Hippocampal formation (tissue), 2 donors: Measurements from ENCODE around the gene BAIAP3.
"Not testable (repeated sequence)": the region's sequence is repeated elsewhere in the genome, so short reads cannot be mapped to it uniquely, and the experiment has no call there.

Source experiments
- DNase-seq, 2 donors: peaks; one replicate each; lab custom pipeline; 2025; lab: John Stamatoyannopoulos, UW

The BAIAP3 gene

DNA sequence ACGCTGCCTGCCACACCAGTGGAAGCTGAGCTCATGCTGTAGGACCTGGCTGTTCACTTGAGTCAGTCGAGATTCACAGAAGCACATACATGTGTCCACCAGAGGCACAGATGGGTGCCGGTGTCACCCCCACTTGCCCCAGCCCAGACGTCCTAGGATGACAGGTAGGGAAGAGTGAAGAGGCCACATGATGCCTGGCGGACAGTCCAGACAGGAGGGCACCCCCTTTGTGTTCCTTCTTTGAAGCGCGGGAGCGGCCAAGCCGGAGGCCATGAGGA, 15.2 kb upstream of the BAIAP3 start:
- no peak for DNase-seq

DNA sequence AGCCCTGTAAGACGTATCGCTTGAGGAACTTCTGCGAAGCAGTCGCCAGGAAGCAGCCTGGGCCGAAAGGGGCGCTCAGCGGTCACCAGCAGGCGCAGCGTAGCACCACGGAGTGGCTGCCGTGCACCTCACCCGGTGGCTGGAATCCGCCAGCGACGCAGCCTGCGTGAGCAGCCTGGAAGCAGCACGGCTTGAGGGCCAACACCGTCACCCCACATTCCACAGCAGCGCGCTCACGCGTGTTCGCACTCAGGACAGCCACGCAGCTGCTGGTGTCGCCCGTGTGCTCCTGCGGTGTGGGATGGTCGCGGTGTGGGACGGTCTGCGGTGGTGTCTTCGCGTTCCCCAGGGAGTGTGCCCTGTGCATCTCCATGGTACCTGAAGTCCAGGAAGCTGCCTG, 14.4 kb upstream of the BAIAP3 start:
- no peak for DNase-seq

DNA sequence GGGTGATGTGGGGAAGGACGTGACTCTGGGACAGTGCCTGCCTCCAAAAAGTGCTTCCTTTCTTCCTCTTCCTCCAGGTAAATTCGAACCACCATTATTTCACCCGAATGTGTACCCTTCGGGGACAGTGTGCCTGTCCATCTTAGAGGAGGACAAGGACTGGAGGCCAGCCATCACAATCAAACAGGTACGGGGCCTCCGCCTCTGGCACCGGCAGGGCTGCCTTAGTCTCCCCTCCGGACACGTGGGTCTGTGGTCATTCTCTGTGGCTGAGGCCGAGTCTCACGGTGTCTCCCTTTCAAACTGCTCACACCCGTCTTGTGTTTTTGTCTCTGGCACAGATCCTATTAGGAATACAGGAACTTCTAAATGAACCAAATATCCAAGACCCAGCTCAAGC, 13.3 kb upstream of the BAIAP3 start:
- no peak for DNase-seq

DNA sequence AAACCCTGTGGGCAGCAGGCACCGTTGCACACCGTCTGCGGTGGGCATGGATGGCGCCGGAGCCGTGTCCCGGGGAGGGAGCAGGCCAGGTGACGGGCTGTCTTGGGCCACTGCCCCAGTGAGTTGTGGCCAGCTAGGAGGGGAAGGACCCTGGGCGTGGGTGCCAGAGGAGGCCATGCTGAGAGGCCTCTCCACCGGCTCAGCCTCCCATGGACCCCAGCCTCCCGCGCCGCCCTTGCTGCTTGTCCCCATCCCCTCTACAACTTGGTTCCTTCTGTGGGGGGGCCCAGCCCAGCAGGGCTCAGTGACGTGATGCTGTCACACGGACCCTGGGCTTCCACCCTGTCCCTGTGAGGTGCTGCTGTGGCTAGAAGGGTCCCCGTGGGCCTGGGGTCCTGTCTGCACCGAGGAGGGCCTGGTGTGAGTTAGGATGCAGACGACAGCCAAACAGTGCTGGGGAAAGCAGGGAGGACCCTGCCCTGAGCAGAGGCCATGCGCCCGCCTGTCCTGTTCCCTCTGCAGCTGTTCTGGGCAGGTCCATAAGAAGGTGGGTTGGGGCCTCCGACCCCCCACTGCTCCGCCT, 12.7 kb upstream of the BAIAP3 start:
- DNase-seq = no peak

DNA sequence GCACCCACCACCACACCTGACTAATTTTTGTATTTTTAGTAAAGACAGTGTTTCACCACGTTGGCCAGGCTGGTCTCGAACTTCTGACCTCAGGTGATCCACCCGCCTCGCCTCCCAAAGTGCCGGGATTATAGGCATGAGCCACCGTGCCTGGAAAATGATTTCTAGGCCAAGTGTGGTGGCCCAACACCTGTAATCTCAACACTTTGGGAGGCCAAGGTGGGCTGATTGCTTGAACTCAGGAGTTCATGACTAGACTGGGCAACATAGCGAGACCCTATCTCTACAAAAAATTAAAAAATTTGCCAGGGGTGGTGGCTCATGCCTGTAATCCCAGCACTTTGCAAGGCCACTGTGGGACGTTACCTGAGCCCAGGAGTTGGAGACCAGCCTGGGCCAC, 11.0 kb upstream of the BAIAP3 start:
- DNase-seq = no peak

DNA sequence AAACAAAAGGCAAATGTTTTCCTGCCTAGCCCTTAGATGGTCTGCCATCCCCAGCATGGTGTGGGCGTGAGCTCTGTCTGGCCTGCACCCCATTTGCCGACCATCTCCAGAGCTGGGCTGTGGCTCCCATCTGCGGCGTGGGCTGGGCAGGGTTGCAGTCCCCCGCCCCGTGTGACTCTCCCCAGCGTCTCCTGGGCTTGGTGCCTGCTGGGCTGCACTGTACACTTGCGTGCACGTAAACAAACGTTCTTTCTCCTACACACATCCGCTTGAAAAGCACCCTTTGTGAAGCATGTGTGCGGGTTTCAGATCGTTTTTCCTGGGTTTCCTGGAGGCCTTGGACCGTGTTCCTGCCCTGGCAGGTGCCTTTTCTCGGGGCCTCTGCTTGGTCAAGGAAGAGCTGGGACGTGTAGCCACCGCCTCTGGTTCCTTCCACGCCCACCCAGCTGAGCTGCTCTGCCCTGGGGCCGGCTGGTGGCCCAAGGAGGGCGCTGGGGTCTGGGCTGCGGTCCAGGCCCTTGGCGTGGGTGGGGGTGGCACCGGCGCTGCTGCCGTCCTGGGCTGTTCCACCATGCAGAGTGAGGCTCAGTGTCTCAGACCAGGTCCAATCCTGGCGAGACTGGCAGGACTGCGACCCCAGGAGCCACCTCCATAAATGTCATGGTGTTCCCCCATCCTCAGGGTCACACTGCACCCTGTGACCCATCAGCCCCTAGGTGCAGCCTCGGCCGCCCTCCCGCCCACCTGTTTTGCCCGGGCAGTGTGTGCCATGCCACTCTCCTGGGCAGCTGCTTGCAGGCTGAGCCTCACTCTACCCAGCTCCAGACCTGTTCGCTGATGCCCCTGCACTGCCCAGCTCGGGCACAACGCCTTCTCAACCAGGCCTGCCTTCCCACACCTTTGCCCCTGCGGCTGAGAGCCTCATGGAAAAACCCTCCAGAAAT, 9.9 kb upstream of the BAIAP3 start:
- DNase-seq = peak; percentile 36 to 68

DNA sequence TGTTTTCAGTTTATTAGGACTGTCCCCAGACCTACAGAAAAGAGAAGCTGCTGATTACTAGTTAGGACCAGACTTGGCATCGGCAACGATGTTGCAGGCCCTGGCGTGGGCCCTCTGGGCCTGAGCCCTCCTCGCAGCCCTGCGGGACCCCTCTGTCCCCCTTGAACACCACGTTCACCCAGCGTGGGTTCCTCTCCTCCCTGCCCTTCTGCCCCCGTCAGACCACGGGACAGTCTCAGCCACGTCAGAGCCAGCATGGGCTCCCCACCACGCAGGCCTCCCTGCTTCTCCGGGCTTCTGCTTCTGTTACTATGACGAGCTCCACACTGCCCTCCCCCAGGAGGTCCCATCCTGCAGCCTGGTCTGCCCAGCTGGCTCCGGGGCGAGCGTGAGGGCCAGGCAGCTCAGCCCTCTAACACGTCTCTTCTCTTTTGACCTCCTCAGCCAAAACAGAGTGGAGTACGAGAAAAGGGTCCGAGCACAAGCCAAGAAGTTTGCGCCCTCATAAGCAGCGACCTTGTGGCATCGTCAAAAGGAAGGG, 9.1 kb upstream of the BAIAP3 start:
- DNase-seq = no peak

DNA sequence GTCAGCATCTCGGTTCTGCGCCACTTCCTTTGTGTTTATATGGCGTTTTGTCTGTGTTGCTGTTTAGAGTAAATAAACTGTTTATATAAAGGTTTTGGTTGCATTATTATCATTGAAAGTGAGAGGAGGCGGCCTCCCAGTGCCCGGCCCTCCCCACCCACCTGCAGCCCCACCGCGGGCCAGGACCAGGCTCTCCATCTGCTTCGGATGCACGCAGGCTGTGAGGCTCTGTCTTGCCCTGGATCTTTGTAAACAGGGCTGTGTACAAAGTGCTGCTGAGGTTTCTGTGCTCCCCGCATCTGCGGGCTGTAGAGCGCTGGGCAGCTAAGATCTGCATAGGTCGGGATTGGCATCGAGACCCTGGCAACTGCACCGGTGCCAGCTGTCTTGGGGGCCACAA, 8.2 kb upstream of the BAIAP3 start:
- no peak for DNase-seq

DNA sequence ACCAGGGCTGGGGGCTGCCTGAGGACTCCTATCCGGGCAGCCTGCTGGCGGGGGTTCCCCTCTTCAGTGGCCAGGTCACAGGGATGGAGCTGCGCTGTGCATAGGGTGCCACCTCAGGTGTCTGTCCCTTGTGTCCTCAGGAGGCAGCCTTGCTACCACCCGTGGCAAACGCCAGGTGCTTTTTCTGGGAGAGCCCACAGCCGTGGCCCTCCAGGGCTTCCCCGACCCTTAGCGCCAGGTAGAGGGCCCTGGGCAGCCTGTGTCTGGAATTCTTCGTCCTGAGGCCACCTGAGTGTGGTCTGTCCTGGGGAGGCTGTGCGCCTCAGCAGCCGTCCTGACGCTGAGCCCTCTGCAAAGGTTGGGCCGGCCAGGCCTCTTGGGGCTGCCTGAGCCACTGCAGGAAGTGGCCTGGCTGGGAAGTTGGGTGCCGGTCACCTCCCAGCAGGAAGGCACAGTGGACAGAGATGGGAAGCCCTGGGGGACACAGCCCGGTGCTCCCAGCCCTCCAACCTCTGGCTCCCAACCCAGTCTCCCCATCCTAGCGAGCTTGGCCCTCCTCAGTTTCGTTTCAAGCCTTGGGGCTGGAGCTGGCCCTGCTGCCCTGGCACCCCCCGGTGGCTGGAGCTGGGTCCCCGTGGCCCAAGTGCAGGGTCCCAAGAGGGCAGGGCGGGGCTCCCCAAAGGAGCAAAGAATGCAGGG, 7.6 kb upstream of the BAIAP3 start:
- no peak for DNase-seq

DNA sequence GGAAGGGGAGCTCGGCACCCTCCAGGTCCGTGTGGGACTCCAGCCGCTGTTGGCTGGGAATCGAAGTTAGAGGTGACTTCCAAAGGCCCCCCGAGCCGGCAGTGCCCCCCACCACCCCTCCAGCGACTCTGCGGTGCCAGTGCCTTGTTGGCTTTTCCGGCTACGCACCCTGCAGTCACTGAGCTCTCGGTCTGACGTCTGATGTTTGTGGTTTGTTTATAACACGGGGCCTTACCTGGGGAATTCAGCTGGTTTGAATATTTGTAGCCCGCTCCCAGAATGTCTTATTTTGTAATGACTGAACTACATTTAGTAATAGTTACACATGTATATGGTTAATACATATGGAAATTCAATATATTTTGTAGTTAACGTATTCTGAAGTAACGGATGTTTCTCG, 7.1 kb upstream of the BAIAP3 start:
- DNase-seq = no peak

DNA sequence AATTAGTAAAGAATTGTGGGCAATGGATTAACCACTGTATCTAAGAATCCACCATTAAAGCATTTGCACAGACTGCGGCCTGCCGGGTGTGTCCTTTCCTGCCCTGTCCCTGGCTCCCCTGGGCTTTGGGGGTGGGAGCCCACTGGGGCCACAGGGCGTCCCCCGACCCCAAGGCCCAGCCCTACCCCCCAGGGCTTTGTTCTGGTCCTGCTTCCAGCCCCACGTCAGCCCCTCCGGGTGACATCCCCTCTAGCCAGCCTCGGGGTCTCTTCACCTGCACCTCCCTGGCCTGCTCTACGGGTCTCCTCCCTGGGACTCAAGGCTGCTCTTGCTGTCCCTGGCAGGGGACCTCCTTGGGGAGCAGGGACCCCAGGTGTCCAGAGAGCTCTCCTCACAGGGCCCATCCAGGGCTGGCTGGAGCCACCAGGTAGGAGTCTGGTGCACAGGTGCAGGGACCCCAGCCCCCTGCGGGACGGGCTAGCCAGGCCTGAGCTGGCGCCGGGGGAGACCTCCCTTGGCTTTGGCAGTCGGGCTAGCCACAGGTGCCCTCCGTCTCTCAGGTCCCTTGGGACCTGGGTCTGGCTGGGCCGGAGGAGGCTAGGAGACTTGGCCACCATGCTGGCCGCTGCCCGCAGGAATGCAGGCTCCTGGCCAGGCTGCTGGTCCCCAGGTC, 6.4 kb upstream of the BAIAP3 start:
- DNase-seq = no peak

DNA sequence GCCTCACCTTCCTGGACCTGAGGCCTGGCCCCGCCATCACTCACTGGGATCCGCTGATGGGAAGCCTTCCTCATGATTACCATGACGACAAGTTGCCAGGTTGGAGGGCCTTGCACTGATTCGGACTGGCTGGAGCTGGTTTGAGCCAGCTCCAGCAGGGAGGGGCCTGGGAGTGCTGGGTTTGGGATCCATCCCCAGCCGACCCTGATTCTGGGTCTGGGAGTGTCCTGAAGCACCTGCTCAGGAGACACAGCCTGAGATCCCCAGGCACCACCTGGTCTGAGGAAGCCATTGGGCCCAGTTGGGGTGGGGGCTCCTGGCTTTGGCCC, 5.9 kb upstream of the BAIAP3 start:
- no peak for DNase-seq

DNA sequence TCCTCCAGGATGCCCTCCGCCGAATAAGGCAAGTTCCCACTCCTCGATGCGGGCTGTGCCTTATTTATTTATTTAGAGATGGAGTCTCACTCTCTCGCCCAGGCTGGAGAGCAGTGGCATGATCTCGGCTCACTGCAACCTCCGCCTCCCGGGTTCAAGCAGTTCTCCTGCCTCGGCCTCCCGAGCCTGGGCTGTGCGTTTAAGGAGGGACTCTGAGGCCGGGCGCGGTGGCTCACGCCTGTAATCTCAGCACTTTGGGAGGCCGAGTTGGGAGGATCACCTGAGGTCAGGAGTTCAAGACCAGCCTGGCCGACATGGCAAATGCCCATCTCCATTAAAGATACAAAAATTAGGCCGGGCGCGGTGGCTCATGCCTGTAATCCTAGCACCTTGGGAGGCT, 5.3 kb upstream of the BAIAP3 start:
- not testable (repeated sequence) for DNase-seq

DNA sequence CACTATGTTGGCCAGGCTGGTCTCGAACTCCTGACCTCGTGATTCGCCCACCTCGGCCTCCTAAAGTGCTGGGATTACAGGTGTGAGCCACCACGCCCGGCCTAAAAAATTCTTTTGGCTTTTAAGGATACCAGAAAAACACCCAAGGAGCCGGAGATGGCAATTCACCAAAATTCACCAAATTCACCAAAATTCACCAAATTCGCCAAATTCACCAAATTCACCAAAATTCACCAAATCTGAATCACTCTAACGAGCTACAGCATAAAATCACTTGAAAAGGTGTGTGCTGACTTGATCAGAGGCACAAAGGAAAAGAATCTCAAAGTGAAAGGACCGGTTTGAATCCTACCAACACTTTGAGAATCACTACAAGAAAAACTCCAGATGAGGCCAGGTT, 4.5 kb upstream of the BAIAP3 start:
- DNase-seq = not testable (repeated sequence)

DNA sequence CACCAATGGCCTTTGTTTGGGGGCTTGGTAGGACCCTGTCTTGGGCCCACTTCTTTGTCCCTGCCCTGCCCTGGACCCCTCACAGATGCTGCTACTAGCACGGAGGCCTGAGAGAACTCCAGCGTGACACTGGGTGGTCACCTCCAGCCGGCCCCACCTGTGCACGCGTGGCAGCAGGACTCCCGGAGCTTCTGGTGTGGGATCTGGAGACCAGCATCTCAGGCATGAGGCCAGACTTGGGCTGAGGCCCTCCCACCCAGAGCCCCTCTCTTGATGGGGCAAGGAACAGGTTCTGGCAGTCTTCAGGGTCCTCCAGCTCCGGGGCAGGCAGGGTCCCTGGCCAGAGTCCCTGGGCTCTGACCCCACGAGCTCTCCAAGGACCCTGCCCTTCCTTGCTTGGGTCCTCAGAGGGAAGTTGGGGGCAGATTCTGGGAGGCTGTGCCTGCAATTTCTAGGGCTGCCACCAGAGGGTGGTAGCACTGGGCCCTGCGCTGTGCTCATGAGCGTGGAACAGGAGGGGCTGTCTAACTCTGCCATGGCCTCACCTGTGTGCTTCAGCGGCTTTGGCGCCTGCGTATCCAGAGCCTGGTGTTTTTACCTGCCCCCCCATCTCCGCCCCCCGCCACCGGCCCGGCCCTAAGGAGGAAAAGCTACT, 3.1 kb upstream of the BAIAP3 start:
- no peak for DNase-seq

DNA sequence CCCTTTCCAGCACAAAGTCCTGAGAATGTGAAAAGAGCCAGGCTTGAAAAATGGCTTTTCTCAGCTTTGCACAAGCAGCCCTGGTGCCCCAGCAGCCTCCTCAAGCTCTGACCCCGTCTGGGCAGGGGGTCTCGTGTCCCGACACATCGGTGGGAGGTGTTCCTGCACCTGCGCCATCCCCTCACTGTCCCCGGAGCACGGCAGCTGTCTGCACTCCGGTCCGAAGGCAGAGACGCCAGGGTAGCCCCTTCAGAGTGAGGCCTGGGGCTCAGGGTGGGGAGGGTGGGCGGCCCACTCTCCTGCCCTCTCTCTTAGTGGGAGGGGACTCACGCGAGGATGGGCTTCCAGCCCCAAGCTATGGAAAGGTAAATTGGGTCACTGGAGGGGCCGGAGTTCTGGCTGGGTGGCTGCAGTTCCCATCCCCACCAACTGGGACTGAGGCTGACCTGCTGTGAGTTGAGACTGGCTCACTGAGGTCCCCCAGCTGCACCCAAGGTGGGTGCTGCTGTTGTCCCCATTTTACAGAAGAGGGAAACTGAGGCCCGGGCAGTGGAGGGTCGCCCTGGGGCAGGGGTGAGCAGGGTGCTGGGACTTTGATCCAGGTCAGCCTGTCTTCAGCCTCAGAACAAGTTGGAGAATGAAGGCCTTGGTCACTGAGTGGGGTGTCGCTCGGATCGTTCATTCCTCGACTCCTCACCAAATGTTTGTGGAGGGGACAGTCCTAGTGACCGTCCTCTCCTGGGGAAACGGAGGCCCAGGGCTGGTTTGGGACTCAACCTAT, 2.3 kb upstream of the BAIAP3 start:
- no peak for DNase-seq

DNA sequence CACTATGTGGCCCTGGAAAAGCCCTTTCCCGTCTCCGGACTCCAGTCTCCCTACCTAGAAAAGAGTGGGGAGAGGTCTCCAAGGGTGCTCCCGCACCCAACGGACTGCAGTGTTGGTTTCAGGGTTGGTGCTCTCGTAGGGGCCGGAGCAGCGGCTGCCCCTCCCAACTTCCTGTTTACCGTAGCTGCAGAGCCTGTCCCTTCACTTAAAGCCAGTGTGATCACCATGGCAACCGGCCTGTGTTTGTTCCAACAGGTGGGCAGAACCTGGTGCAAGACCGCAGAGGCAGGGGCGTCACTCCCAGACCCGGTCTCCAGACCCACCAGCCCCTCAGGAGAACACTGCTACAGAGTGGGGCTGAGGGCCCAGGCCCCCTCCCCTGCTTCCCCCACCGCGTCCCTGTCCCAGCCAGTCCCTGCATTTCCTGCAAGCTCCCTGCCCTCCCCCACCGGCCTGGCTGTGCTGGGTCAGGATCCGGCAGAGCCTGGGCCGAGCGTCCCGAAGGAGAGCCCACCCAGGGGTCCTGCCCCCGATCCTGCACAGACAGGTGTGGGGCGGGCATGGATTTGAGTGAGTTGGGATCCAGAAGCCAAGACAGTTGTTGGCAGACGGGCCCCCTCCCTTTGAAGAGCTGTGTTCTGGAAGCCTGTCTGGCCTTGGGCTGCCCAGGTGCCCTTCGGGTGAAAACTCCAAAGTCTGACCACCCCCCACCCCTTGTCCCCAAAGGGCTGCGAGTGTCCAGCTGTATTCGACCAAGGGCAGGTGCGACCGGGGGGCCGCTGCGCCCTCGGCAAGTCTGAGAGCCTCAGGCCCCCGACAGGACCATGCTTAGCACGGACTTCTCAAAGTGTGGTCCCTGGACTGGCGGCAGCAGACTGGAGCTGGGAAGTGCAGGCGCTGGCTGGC, 1.5 kb upstream of the BAIAP3 start:
- DNase-seq = no peak

DNA sequence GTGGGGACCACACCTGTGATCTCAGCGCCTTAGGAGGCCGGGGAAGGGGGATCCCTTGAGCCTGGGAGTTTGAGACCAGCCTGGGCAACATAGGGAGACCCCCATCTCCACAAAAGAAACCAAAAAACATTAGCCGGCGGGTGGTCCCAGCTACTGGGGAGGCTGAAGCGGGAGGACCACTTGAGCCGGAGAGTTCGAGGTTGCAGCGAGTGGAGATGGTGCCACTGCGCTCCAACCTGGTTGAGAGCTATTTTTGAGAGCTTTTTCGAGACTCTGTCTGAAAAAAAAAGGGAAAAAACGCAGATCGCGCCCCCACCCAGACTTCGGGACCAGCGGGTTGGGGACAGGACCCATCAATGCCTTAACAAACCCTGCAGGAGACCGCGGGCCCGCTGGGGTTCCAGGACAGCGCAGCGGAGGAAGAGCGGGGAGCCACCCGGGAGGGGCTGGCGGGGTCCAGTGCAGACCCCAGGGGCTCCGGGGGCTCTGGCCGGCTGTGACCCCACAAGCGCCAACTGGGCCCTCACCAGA, 762 bp upstream of the BAIAP3 start:
- no peak for DNase-seq

DNA sequence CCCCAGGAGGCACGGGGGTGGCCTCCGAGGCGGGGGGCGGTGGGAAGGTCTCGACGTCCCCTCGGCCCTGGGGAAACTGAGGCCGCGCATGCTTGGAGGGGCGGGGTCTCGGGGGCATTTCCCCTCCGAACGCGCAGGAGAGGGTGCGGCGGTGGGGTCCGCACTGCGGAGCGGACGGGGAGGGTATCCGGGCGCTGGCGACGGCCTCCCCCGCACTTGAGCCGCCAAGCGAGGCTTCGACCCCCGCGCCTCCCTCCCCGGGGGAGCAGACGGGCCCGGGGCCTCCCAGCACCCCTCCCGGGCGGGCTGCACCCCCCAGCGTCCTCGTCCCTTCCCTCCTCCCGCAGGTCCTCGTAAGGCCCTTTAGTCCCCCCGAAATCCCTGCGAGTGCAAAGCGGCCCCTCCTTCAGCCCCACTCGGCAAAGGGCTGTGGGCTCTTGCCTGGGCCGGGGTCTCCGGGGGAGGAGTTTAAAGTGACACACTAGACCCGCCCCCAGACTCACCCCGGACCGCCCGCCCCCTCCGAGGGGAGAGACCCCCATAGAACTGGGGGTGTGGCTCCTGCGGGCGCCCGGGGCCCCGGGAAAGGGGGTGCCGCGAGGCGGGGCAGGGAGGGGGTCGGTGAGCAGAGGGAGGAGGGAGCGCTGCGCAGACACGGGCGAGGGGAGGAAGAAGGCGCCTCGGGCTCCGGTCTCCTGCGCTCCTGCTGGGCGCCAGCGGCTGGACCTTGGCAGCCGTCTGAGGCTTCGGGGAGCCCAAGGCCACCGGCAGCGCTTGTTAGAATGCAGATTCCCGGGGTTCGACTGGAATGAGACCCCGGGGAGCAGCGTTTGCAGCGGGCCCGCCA, 632 bp downstream of the BAIAP3 start:
- DNase-seq = no peak
